GM23338 (cell line): ENCODE measurements around the gene MAP3K9. TPM values are rescaled to one million over a fixed set of nuclear protein-coding genes. Genes with fewer than 3 reads are reported as not detected.

ENCODE experiments used
- ATAC-seq: fragments of 200-7000 bp; cut with Tn5 transposase; 3 replicates; pipeline ENCODE4 v1.9.1; 2020
- DNase-seq: peaks from one replicate; pipeline ENCODE4 v3.0.0-alpha.2; 2015; ENCODE audit warnings: low spot score
- H2AFZ ChIP-seq: fragments of 200-600 bp; sonication (generic); 2 replicates; pipeline ENCODE4 v1.8.0; 2016; ENCODE audit warnings: antibody characterized with exemption, mild to moderate bottlenecking, moderate library complexity
- H3F3A ChIP-seq: fragments of 200-600 bp; sonication (generic); replicated peaks from 2 replicates; pipeline ENCODE4 v1.8.0; 2017; ENCODE audit warnings: antibody characterized with exemption, mixed run types, low read depth
- H3K27ac ChIP-seq: fragments of 200-600 bp; sonication (generic); 2 replicates; pipeline ENCODE4 v1.6.1; 2016; ENCODE audit warnings: low read depth
- H3K27me3 ChIP-seq: fragments of 200-600 bp; sonication (generic); 2 replicates; pipeline ENCODE4 v1.8.0; 2016; ENCODE audit warnings: mild to moderate bottlenecking, mixed run types, moderate library complexity; ENCODE audit not compliant: insufficient read depth
- H3K36me3 ChIP-seq: fragments of 200-600 bp; sonication (generic); 2 replicates; pipeline ENCODE4 v1.8.0; 2016; ENCODE audit warnings: mild to moderate bottlenecking; ENCODE audit not compliant: insufficient read depth
- H3K4me1 ChIP-seq: fragments of 200-600 bp; sonication (generic); 2 replicates; pipeline ENCODE4 v1.8.0; 2016; ENCODE audit warnings: mild to moderate bottlenecking, moderate library complexity; ENCODE audit not compliant: insufficient read depth
- H3K4me2 ChIP-seq: fragments of 200-600 bp; sonication (generic); 2 replicates; pipeline ENCODE4 v1.7.1; 2017; ENCODE audit warnings: mixed run types
- H3K4me3 ChIP-seq: fragments of 200-600 bp; sonication (generic); 2 replicates; pipeline ENCODE4 v1.6.1; 2016; ENCODE audit warnings: mixed run types
- H3K79me2 ChIP-seq: fragments of 200-600 bp; sonication (generic); replicated peaks from 2 replicates; pipeline ENCODE4 v1.8.0; 2017; ENCODE audit warnings: mild to moderate bottlenecking; ENCODE audit not compliant: insufficient read depth
- H3K9me2 ChIP-seq: fragments of 200-600 bp; sonication (generic); 2 replicates; pipeline ENCODE4 v1.8.0; 2017; ENCODE audit not compliant: insufficient read depth
- H4K20me1 ChIP-seq: fragments of 200-600 bp; sonication (generic); replicated peaks from 2 replicates; pipeline ENCODE4 v1.8.0; 2017; ENCODE audit warnings: mild to moderate bottlenecking; ENCODE audit not compliant: insufficient read depth
- H3K27ac Mint-ChIP-seq: 2 replicates; pipeline ENCODE4 v1.8.0; 2020; ENCODE audit warnings: inconsistent platforms, mild to moderate bottlenecking, moderate library complexity, mixed read lengths
- H3K27me3 Mint-ChIP-seq: 3 replicates; pipeline ENCODE4 v1.8.0; 2022; ENCODE audit warnings: low read depth, mild to moderate bottlenecking, moderate library complexity, mixed read lengths, inconsistent platforms; ENCODE audit not compliant: insufficient read depth, poor library complexity
- H3K36me3 Mint-ChIP-seq: 3 replicates; pipeline ENCODE4 v1.8.0; 2021; ENCODE audit warnings: low read depth, mild to moderate bottlenecking, inconsistent platforms, moderate library complexity, mixed read lengths
- H3K4me1 Mint-ChIP-seq: 3 replicates; pipeline ENCODE4 v1.8.0; 2020; ENCODE audit warnings: mild to moderate bottlenecking, inconsistent platforms, mixed read lengths
- H3K4me3 Mint-ChIP-seq: 3 replicates; pipeline ENCODE4 v1.8.0; 2021; ENCODE audit warnings: moderate library complexity, mild to moderate bottlenecking, inconsistent platforms, mixed read lengths
- H3K9me3 Mint-ChIP-seq: 3 replicates; pipeline ENCODE4 v1.8.0; 2020; ENCODE audit warnings: moderate library complexity, mild to moderate bottlenecking, inconsistent platforms, mixed read lengths
- CTCF ChIP-seq, 2 experiments: fragments of 200-600 bp in 1 of 2; sonication (generic) in 1 of 2; conservative IDR thresholded peaks; 2 replicates each; pipeline versions ENCODE4 v1.5.1 to v1.6.1; 2016 to 2017; ENCODE audit warnings: antibody characterized with exemption in 2 of 2, low read depth in 2 of 2, mild to moderate bottlenecking in 2 of 2, moderate library complexity in 1 of 2
- ETS1 ChIP-seq: IDR thresholded peaks from 2 replicates; pipeline ENCODE4 v1.6.1; 2016; ENCODE audit warnings: antibody characterized with exemption
- EZH2phosphoT487 ChIP-seq: fragments of 200-600 bp; sonication (generic); IDR thresholded peaks from one replicate; pipeline ENCODE4 v1.8.1; 2018; ENCODE audit warnings: antibody characterized with exemption; ENCODE audit not compliant: unreplicated experiment
- JUNB ChIP-seq: IDR thresholded peaks from one replicate; pipeline ENCODE4 v1.6.1; 2016; ENCODE audit warnings: antibody characterized with exemption; ENCODE audit not compliant: unreplicated experiment
- NANOG ChIP-seq: IDR thresholded peaks from 2 replicates; pipeline ENCODE4 v1.6.1; 2016; ENCODE audit warnings: antibody characterized with exemption, borderline replicate concordance
- POLR2AphosphoS5 ChIP-seq: IDR thresholded peaks from 2 replicates; pipeline ENCODE4 v1.6.1; 2016; ENCODE audit warnings: antibody characterized with exemption, low read depth
- ZNF114 ChIP-seq: fragments of 250-450 bp; sonication (Bioruptor Pico); IDR thresholded peaks from 2 replicates; pipeline ENCODE4 v1.5.0; 2020; ENCODE audit warnings: mild to moderate bottlenecking, moderate library complexity
- ZNF462 ChIP-seq: fragments of 250-450 bp; sonication (Bioruptor Pico); IDR thresholded peaks from 2 replicates; pipeline ENCODE4 v1.5.0; 2020; ENCODE audit warnings: mild to moderate bottlenecking, moderate library complexity
- polyA plus RNA-seq: library from polyadenylated mRNA; unstranded; fragments of >200 nt; fragmentation: Nextera tagmentation; extraction: Ambion mirVana; gene quantifications from 2 replicates; pipeline ENCODE4 v1.2.1, GENCODE V29; 2016
- total RNA-seq: library from RNA; depleted of rRNA; stranded (reverse); fragments of >200 nt; shearing (Covaris generic); gene quantifications from 2 replicates; pipeline ENCODE4 v1.2.3, GENCODE V29; 2014

MAP3K9 gene
- total and polyA plus RNA-seq, 2 experiments from 2014 or later, result 5.3 to 30.8 TPM

- no peak for TF ChIP-seq CTCF (conservative IDR thresholded peaks at IDR 0.05; ENCODE audit: low read depth in 2 of 2)
Observed at GRCh38 chr14:70821584-70822529, 12.5 kb upstream of the MAP3K9 start (continued).

- no peak overlapping the region; the same call in none of the 2 replicates for H3K4me2 ChIP-seq
- H3K27me3 Mint-ChIP-seq, result peaks cover 8% of the 10 kb centered on the region
- peaks cover 4% of the 10 kb centered on the region; the same call in 1 of the 3 replicates for H3K36me3 Mint-ChIP-seq
- DNase-seq (peak; percentile 44), ATAC-seq (peak; percentile 15; the same call in 2 of the 3 replicates)
- peaks cover 14% of the 10 kb centered on the region for H3K79me2 ChIP-seq
- H3K4me3 Mint-ChIP-seq, result no peak overlapping the region
- no peaks in the 10 kb centered on the region for H3F3A ChIP-seq
- H4K20me1 ChIP-seq, result 0 out of 2 replicates have a peak, but pooled peaks cover 3% of the 10 kb centered on the region
- peak overlapping the region; percentile 55; the same call in 1 of the 2 replicates for H3K27ac ChIP-seq
- H3K4me1 Mint-ChIP-seq, result peaks cover 18% of the 10 kb centered on the region
- H3K27me3 ChIP-seq, result peaks cover 25% of the 10 kb centered on the region
- no peaks in the 10 kb centered on the region for H3K9me3 Mint-ChIP-seq
- no peak overlapping the region for H3K27ac Mint-ChIP-seq
- no peaks in the 10 kb centered on the region for H3K36me3 ChIP-seq
- no peak overlapping the region for H3K4me3 ChIP-seq
- H2AFZ ChIP-seq, result no peak overlapping the region
- H3K9me2 ChIP-seq, result no peaks in the 10 kb centered on the region
- H3K4me1 ChIP-seq, result peaks cover 20% of the 10 kb centered on the region
- TF ChIP-seq NANOG, result no peak
- no peak for TF ChIP-seq ETS1
- TF ChIP-seq CTCF (conservative IDR thresholded peaks at IDR 0.05; ENCODE audit: low read depth in 2 of 2), result no peak
- no peak for TF ChIP-seq ZNF114 (CRISPR knock-in tag)
- TF ChIP-seq POLR2AphosphoS5, result no peak
- no peak for TF ChIP-seq JUNB
- TF ChIP-seq ZNF462 (CRISPR knock-in tag), result no peak
- TF ChIP-seq EZH2phosphoT487, result no peak
Observed at GRCh38 chr14:70816525-70816924, 7.2 kb upstream of the MAP3K9 start.
